Prostate gland (tissue), 2 donors: ENCODE results near the gene SEC14L3. TPM values are rescaled to one million over a fixed set of nuclear protein-coding genes. Genes with fewer than 3 reads are reported as not detected.

Experiments used
- DNase-seq: peaks from one replicate; pipeline ENCODE4 v3.0.0-alpha.2; 2019; ENCODE audit warnings: low spot score
- H3K27ac ChIP-seq, 2 donors: fragments of 200-600 bp; sonication (generic); 2 replicates each; pipeline ENCODE4 v1.5.1; 2017 to 2019
- H3K27me3 ChIP-seq: fragments of 200-600 bp; sonication (generic); replicated peaks from 2 replicates; pipeline ENCODE4 v1.5.1; 2019; ENCODE audit not compliant: insufficient read depth
- H3K36me3 ChIP-seq, 2 donors: fragments of 200-600 bp; sonication (generic); 1 replicate in 1 of 2; 2 replicates in 1 of 2; pipeline versions ENCODE4 v1.5.1 to v1.8.1; 2017 to 2019
- H3K4me1 ChIP-seq: fragments of 200-600 bp; sonication (generic); replicated peaks from 2 replicates; pipeline ENCODE4 v1.5.1; 2019
- H3K4me3 ChIP-seq, 2 donors: fragments of 200-600 bp; sonication (generic); 2 replicates each; pipeline ENCODE4 v1.5.1; 2017 to 2019
- H3K9me3 ChIP-seq: fragments of 200-600 bp; sonication (generic); 2 replicates; pipeline ENCODE4 v1.5.1; 2017
- POLR2A ChIP-seq: fragments of 450-650 bp; IDR thresholded peaks from one replicate; pipeline ENCODE4 v1.6.1; 2016; ENCODE audit warnings: antibody characterized with exemption, mild to moderate bottlenecking
- POLR2AphosphoS5 ChIP-seq: sonication (generic); formaldehyde crosslinking; IDR thresholded peaks from one replicate; pipeline ENCODE4 v1.6.1; 2017; ENCODE audit warnings: antibody characterized with exemption
- WGBS: methylation state at CpG from one replicate; pipeline ENCODE4 v1.1.5; 2018; 5-methylcytosine and 5-hydroxymethylcytosine counted together
- intact Hi-C: fragments of 100-400 bp; cut with DNase I; formaldehyde crosslinking; loops from one replicate; pipeline ENCODE4 v1.14.2; 2022
- small RNA-seq, 2 donors: library from RNA; depleted of rRNA; stranded (forward); fragments of <200 nt; gene quantifications; one replicate each; pipeline ENCODE3, GENCODE V24; 2016
- total RNA-seq, 2 donors: library from RNA; depleted of rRNA; stranded (reverse); fragments of >200 nt; gene quantifications; one replicate each; pipeline ENCODE4 v1.1.0, GENCODE V29; 2016
- TF ChIP-seq, protein P1 (sequence below), 4 experiments: fragments of 200-600 bp in 2 of 4; fragments of 450-650 bp in 2 of 4; sonication (generic) in 2 of 4; IDR thresholded peaks; 1 replicate in 3 of 4; 2 replicates in 1 of 4; pipeline ENCODE4 v1.5.1; 2016 to 2019; ENCODE audit warnings: antibody characterized with exemption in 4 of 4, mild to moderate bottlenecking in 2 of 4, moderate library complexity in 2 of 4

The SEC14L3 gene
- total RNA-seq, 2 donors from 2014 or later = not detected

GRCh38 chr22:30414525-30415047 lies 57.2 kb downstream of the SEC14L3 start:
- peak overlapping the region in 1 of 2 donors; percentile 95 for H3K27ac ChIP-seq
- no peak for TF ChIP-seq POLR2A
- no peak for TF ChIP-seq POLR2AphosphoS5
- TF ChIP-seq, protein P1, sequence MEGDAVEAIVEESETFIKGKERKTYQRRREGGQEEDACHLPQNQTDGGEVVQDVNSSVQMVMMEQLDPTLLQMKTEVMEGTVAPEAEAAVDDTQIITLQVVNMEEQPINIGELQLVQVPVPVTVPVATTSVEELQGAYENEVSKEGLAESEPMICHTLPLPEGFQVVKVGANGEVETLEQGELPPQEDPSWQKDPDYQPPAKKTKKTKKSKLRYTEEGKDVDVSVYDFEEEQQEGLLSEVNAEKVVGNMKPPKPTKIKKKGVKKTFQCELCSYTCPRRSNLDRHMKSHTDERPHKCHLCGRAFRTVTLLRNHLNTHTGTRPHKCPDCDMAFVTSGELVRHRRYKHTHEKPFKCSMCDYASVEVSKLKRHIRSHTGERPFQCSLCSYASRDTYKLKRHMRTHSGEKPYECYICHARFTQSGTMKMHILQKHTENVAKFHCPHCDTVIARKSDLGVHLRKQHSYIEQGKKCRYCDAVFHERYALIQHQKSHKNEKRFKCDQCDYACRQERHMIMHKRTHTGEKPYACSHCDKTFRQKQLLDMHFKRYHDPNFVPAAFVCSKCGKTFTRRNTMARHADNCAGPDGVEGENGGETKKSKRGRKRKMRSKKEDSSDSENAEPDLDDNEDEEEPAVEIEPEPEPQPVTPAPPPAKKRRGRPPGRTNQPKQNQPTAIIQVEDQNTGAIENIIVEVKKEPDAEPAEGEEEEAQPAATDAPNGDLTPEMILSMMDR (IDR thresholded peaks at IDR 0.05) = no peak
- WGBS = 80% methylated on average over 4 of the region's 4 CpGs
- no peaks in the 10 kb centered on the region for H3K27me3 ChIP-seq
- H3K4me1 ChIP-seq = peaks cover 5% of the 10 kb centered on the region
- no peaks in the 10 kb centered on the region for H3K9me3 ChIP-seq
- intact Hi-C loops = no loop called here
- H3K4me3 ChIP-seq = no peak overlapping the region
- H3K36me3 ChIP-seq = peaks cover 0 to 1% of the 10 kb centered on the region in 2 donors
- no peak for DNase-seq

GRCh38 chr22:30413745-30414524 lies 57.9 kb downstream of the SEC14L3 start:
- TF ChIP-seq, protein P1 (IDR thresholded peaks at IDR 0.05) = no peak
- TF ChIP-seq POLR2AphosphoS5 = no peak
- no peak for TF ChIP-seq POLR2A
- Histone ChIP-seq H3K36me3 (peaks cover 0 to 6% of the 10 kb centered on the region in 2 donors), H3K27ac (peak overlapping the region in 1 of 2 donors; percentile 95), H3K4me1 (peaks cover 5% of the 10 kb centered on the region), H3K4me3 (no peak overlapping the region), H3K27me3 (no peaks in the 10 kb centered on the region), H3K9me3 (no peaks in the 10 kb centered on the region)
- no peak for DNase-seq
- 79% methylated on average over 5 of the region's 5 CpGs for WGBS
- intact Hi-C loops = no loop called here

- Histone ChIP-seq H3K27ac (peak overlapping the region in 1 of 2 donors; percentile 95), H3K4me3 (no peak overlapping the region), H3K27me3 (no peaks in the 10 kb centered on the region), H3K36me3 (peaks cover 0 to 6% of the 10 kb centered on the region in 2 donors), H3K4me1 (no peaks in the 10 kb centered on the region), H3K9me3 (no peaks in the 10 kb centered on the region)
- TF ChIP-seq, protein P1 (IDR thresholded peaks at IDR 0.05) = no peak
- TF ChIP-seq POLR2AphosphoS5 = no peak
- TF ChIP-seq POLR2A = no peak
- intact Hi-C loops = no loop called here
- no peak for DNase-seq
- WGBS = 72% methylated on average over 4 of the region's 4 CpGs
These were observed 58.8 kb downstream of the SEC14L3 start for GRCh38 chr22:30413001-30413400.

DNA sequence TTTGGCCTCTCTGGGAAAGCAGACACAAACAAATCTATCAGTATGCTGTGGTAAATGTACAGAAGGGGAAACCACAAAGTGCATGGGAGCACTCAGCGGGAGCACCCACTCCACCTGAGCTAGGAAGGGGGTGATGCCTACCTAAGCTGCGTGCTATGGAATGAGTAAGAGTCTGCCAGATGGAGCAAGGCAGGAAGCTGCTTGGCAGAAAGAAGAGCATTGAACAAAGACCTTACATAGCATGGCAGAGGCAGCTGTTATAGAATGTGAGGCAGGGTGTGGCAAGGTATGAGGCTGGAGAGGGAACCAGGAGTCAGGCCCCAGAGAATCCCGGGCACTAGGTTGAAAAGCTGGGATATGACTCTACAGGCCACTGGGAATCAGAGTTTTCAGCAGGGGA lies 60.0 kb downstream of the SEC14L3 start:
- WGBS = 84% methylated on average over 3 of the region's 3 CpGs
- no peaks in the 10 kb centered on the region for H3K9me3 ChIP-seq
- DNase-seq = no peak
- TF ChIP-seq, protein P1 (IDR thresholded peaks at IDR 0.05) = no peak
- no peak for TF ChIP-seq POLR2A
- no peak overlapping the region for H3K4me3 ChIP-seq
- H3K27ac ChIP-seq = peak overlapping the region in 1 of 2 donors; percentile 19
- H3K36me3 ChIP-seq = peaks cover 0 to 6% of the 10 kb centered on the region in 2 donors
- H3K27me3 ChIP-seq = no peaks in the 10 kb centered on the region
- no peaks in the 10 kb centered on the region for H3K4me1 ChIP-seq
- intact Hi-C loops = no loop called here

Small RNA genes within 50 kb of the gene (small RNA-seq; reads per million reads assigned to genes)
- gene AC004832.3 = 0 reads per million in 2 donors
- 0 reads per million in 2 donors for gene RNU6-564P

Other genes with a start within 250 kb of the SEC14L3 start
- gene LIF, start 225.3 kb downstream of the SEC14L3 start, total RNA-seq = under 1 TPM; 0.40 to 0.59 TPM
- 1 to 10 TPM in 1 of 2 donors, not detected in 1; 2.5 TPM for gene OSM, start 205.2 kb downstream of the SEC14L3 start, total RNA-seq
- gene CASTOR1, start 182.5 kb downstream of the SEC14L3 start, total RNA-seq = 10 to 100 TPM; 27.2 to 33.2 TPM
- 10 to 100 TPM; 46.1 to 51.2 TPM for gene TBC1D10A, start 145.1 kb downstream of the SEC14L3 start, total RNA-seq
- gene SF3A1, start 115.1 kb downstream of the SEC14L3 start, total RNA-seq = 100 to 1,000 TPM; 108 to 134 TPM
- gene CCDC157, start 115.0 kb downstream of the SEC14L3 start, total RNA-seq = 10 to 100 TPM in 1 of 2 donors, 1 to 10 TPM in 1; 3.5 to 28.6 TPM
- gene RNF215, start 84.6 kb downstream of the SEC14L3 start, total RNA-seq = 10 to 100 TPM; 18.1 to 20.0 TPM
- gene SEC14L2, start 75.0 kb downstream of the SEC14L3 start, total RNA-seq = 10 to 100 TPM; 16.8 to 31.1 TPM
- gene MTFP1, start 46.2 kb downstream of the SEC14L3 start, total RNA-seq = 10 to 100 TPM; 14.1 to 28.1 TPM
- 10 to 100 TPM in 1 of 2 donors, not detected in 1; 16.9 TPM for gene SEC14L4, start 33.7 kb upstream of the SEC14L3 start, total RNA-seq
- 10 to 100 TPM in 1 of 2 donors, under 1 TPM in 1; 0.23 to 22.9 TPM for gene SEC14L6, start 74.7 kb upstream of the SEC14L3 start, total RNA-seq
- gene GAL3ST1, start 102.6 kb upstream of the SEC14L3 start, total RNA-seq = 1 to 10 TPM; 1.1 to 9.7 TPM
- gene PES1, start 119.9 kb upstream of the SEC14L3 start, total RNA-seq = 10 to 100 TPM; 41.1 to 79.5 TPM
- gene TCN2, start 135.2 kb upstream of the SEC14L3 start, total RNA-seq = 10 to 100 TPM; 16.7 to 40.7 TPM
- 10 to 100 TPM in 1 of 2 donors, 1 to 10 TPM in 1; 4.6 to 10.5 TPM for gene SLC35E4, start 163.8 kb upstream of the SEC14L3 start, total RNA-seq
- gene DUSP18, start 195.9 kb upstream of the SEC14L3 start, total RNA-seq = 10 to 100 TPM; 12.5 to 15.6 TPM
- 10 to 100 TPM in 1 of 2 donors, 1 to 10 TPM in 1; 4.5 to 16.2 TPM for gene OSBP2, start 222.9 kb upstream of the SEC14L3 start, total RNA-seq